Stimulated activated CD4-positive, alpha-beta T cell treated with anti-CD3 and anti-CD28 coated beads, Interleukin-1b, Interleukin-23, amount 100 ng/mL, for 4 hours (primary cell): ENCODE measurements around the gene GTSE1.

Source experiments
- DNase-seq, 2 donors: peaks; one replicate each; pipeline ENCODE4 v3.0.0-alpha.2; 2020; ENCODE audit warnings: low read depth in 2 of 2

Gene GTSE1

GRCh38 chr22:46326066-46326680, 29.5 kb downstream of the GTSE1 start:
- DNase-seq, result no peak

- no peak for DNase-seq
Measured at GRCh38 chr22:46327691-46328465, 31.2 kb downstream of the GTSE1 start.

- DNase-seq, result no peak
Measured at GRCh38 chr22:46328797-46329196, 32.1 kb downstream of the GTSE1 start.

GRCh38 chr22:46329616-46330015, 32.9 kb downstream of the GTSE1 start:
- no peak for DNase-seq

- no peak for DNase-seq
Measured at GRCh38 chr22:46330426-46330825, 33.8 kb downstream of the GTSE1 start.

GRCh38 chr22:46331496-46331895, 34.8 kb downstream of the GTSE1 start:
- no peak for DNase-seq

GRCh38 chr22:46335201-46336118, 38.8 kb downstream of the GTSE1 start, which contains the start of gene TRMU:
Gene TRMU (plus strand): TSS chr22:46335714. CDS start chr22:46335765, 51 bp downstream.
- peak; percentile 57 to 74 for DNase-seq

GRCh38 chr22:46336119-46337078, 39.7 kb downstream of the GTSE1 start:
- peak in 1 of 2 donors; percentile 8 for DNase-seq

GRCh38 chr22:46337870-46338269, 41.2 kb downstream of the GTSE1 start:
- no peak for DNase-seq

GRCh38 chr22:46338636-46339035, 42.0 kb downstream of the GTSE1 start:
- DNase-seq, result no peak

GRCh38 chr22:46339956-46340355, 43.3 kb downstream of the GTSE1 start:
- DNase-seq, result no peak

GRCh38 chr22:46340676-46341075, 44.0 kb downstream of the GTSE1 start:
- no peak for DNase-seq

- no peak for DNase-seq
Measured at GRCh38 chr22:46346680-46347405, 50.2 kb downstream of the GTSE1 start.

GRCh38 chr22:46347646-46348045, 51.0 kb downstream of the GTSE1 start:
- no peak for DNase-seq

- no peak for DNase-seq
Measured at GRCh38 chr22:46348099-46348695, 51.5 kb downstream of the GTSE1 start.

- no peak for DNase-seq
Measured at GRCh38 chr22:46349238-46349637, 52.6 kb downstream of the GTSE1 start.

- DNase-seq, result no peak
Measured at GRCh38 chr22:46349681-46350080, 53.0 kb downstream of the GTSE1 start.

GRCh38 chr22:46350121-46350520, 53.5 kb downstream of the GTSE1 start:
- DNase-seq, result no peak

- no peak for DNase-seq
Measured at GRCh38 chr22:46350646-46351045, 54.0 kb downstream of the GTSE1 start.

- no peak for DNase-seq
Measured at GRCh38 chr22:46351131-46351735, 54.6 kb downstream of the GTSE1 start.
